ENCODE results near the gene KIF25. TPM values are rescaled to one million over a fixed set of nuclear protein-coding genes. Genes with fewer than 3 reads are reported as not detected.

The KIF25 gene
- total and polyA plus RNA-seq, 4 donors, result 0.05 TPM; not detected in 3

- DNase-seq (ENCODE audit: low spot score), result no peak
- Histone ChIP-seq H3K9ac (ENCODE audit: low read depth in 1 of 2, low read length in 2 of 2) (no peak overlapping the region), H3K36me3 (ENCODE audit: control insufficient read depth in 4 of 4, insufficient read depth in 3 of 4, low read depth in 1 of 4, low read length in 3 of 4) (no peaks in the 10 kb centered on the region), H3K27ac (ENCODE audit: low read depth in 1 of 2, low read length in 2 of 2) (no peak overlapping the region), H3K9me3 (ENCODE audit: control insufficient read depth in 4 of 4, low read length in 3 of 4) (no peaks in the 10 kb centered on the region), H3K4me1 (ENCODE audit: control insufficient read depth in 4 of 4, insufficient read depth in 4 of 4, low read length in 3 of 4) (no peaks in the 10 kb centered on the region), H3K4me3 (ENCODE audit: low read depth in 1 of 3, low read length in 3 of 3) (no peak overlapping the region), H3K27me3 (ENCODE audit: control insufficient read depth in 4 of 4, insufficient read depth in 4 of 4, low read length in 3 of 4) (no peaks in the 10 kb centered on the region)
- TF ChIP-seq NR2F2 (IDR thresholded peaks at IDR 0.05) (no peak), SP1 (IDR thresholded peaks at IDR 0.05) (no peak), JUND (IDR thresholded peaks at IDR 0.05) (no peak), FOXA1 (IDR thresholded peaks at IDR 0.05) (no peak), CTCF (IDR thresholded peaks at IDR 0.05; ENCODE audit: low read depth, low read length, missing input control) (no peak), HNF4G (IDR thresholded peaks at IDR 0.05) (no peak), TAF1 (conservative IDR thresholded peaks at IDR 0.05) (no peak), ATF3 (IDR thresholded peaks at IDR 0.05) (no peak), REST (IDR thresholded peaks at IDR 0.05) (no peak), RXRA (IDR thresholded peaks at IDR 0.05) (no peak), FOXA2 (IDR thresholded peaks at IDR 0.05) (no peak), HNF4A (conservative IDR thresholded peaks at IDR 0.05) (no peak)
- WGBS, result 89% methylated on average over 7 of the region's 7 CpGs
Measured at GRCh38 chr6:168070804-168071203, 73.3 kb downstream of the KIF25 start.

GRCh38 chr6:168071620-168072019 is 74.1 kb downstream of the KIF25 start:
- whole genome bisulfite sequencing, result 68% methylated on average over 9 of the region's 9 CpGs
- DNase-seq (ENCODE audit: low spot score), result no peak
- Histone ChIP-seq H3K27me3 (ENCODE audit: control insufficient read depth in 4 of 4, insufficient read depth in 4 of 4, low read length in 3 of 4) (no peaks in the 10 kb centered on the region), H3K36me3 (ENCODE audit: control insufficient read depth in 4 of 4, insufficient read depth in 3 of 4, low read depth in 1 of 4, low read length in 3 of 4) (no peaks in the 10 kb centered on the region), H3K27ac (ENCODE audit: low read depth in 1 of 2, low read length in 2 of 2) (no peak overlapping the region), H3K4me3 (ENCODE audit: low read depth in 1 of 3, low read length in 3 of 3) (no peak overlapping the region), H3K9me3 (ENCODE audit: control insufficient read depth in 4 of 4, low read length in 3 of 4) (no peaks in the 10 kb centered on the region), H3K9ac (ENCODE audit: low read depth in 1 of 2, low read length in 2 of 2) (no peak overlapping the region), H3K4me1 (ENCODE audit: control insufficient read depth in 4 of 4, insufficient read depth in 4 of 4, low read length in 3 of 4) (no peaks in the 10 kb centered on the region)
- TF ChIP-seq GABPA (IDR thresholded peaks at IDR 0.05 in 1 of 2, conservative IDR thresholded peaks at IDR 0.05 in 1 of 2) (no peak), TAF1 (conservative IDR thresholded peaks at IDR 0.05) (no peak), HNF4A (conservative IDR thresholded peaks at IDR 0.05) (no peak), NR2F2 (IDR thresholded peaks at IDR 0.05) (no peak), RXRA (IDR thresholded peaks at IDR 0.05) (no peak), EGR1 (IDR thresholded peaks at IDR 0.05; ENCODE audit: low read depth in 2 of 2) (no peak), ATF3 (IDR thresholded peaks at IDR 0.05) (no peak), YY1 (IDR thresholded peaks at IDR 0.05) (no peak), ZBTB33 (IDR thresholded peaks at IDR 0.05) (no peak), REST (IDR thresholded peaks at IDR 0.05) (no peak)
